Gastrocnemius medialis (tissue), 4 donors: ENCODE results near the gene ITGA8.

ENCODE experiments used
- CTCF ChIP-seq, 5 experiments: fragments of 450-650 bp in 3 of 5; fragments of 200-600 bp in 2 of 5; sonication (generic) in 2 of 5; IDR thresholded peaks in 4 of 5; conservative IDR thresholded peaks in 1 of 5; 1 replicate in 4 of 5; 2 replicates in 1 of 5; pipeline ENCODE4 v1.5.1; 2016 to 2019; ENCODE audit warnings: antibody characterized with exemption in 5 of 5, mild to moderate bottlenecking in 3 of 5, moderate library complexity in 3 of 5
- POLR2A ChIP-seq, 2 donors: fragments of 450-650 bp; IDR thresholded peaks; one replicate each; pipeline ENCODE4 v1.6.1; 2017; ENCODE audit warnings: antibody characterized with exemption in 2 of 2, mild to moderate bottlenecking in 2 of 2, moderate library complexity in 2 of 2

- TF ChIP-seq CTCF (IDR thresholded peaks at IDR 0.05 in 4 of 5, conservative IDR thresholded peaks at IDR 0.05 in 1 of 5), result no peak
- TF ChIP-seq POLR2A (IDR thresholded peaks at IDR 0.05), result no peak
Observed at GRCh38 chr10:15624401-15625196, 95.1 kb downstream of the ITGA8 start.
